HPDE6-E6E7 (cell line): ENCODE data around the gene PCDH1.
"Not testable (repeated sequence)": the region's sequence is repeated elsewhere in the genome, so short reads cannot be mapped to it uniquely, and the experiment has no call there.

Experiments
- DNase-seq: peaks from one replicate; pipeline ENCODE4 v3.0.0; 2011; ENCODE audit warnings: missing footprints; ENCODE audit errors: extremely low spot score

PCDH1 gene

DNA sequence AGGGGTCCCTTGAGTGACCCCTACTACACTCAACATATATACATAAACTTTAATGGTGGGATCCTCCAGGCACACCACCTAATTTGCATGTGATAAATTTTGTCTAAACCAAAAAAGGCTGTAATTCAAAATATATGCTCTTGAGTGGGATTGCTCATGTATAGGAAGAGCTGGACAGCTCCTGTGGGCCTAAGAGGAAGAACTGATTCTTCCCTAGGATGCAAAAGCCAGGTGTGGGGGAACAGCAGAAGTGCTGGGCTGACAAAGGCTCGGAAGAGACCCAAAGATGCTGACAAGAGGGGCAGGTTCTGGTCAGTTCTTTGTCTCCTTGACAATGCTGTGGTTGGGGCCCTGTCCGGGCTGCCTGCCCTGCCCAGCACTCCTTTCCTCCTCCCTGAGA, 43.9 kb downstream of the PCDH1 start:
- no peak for DNase-seq

DNA sequence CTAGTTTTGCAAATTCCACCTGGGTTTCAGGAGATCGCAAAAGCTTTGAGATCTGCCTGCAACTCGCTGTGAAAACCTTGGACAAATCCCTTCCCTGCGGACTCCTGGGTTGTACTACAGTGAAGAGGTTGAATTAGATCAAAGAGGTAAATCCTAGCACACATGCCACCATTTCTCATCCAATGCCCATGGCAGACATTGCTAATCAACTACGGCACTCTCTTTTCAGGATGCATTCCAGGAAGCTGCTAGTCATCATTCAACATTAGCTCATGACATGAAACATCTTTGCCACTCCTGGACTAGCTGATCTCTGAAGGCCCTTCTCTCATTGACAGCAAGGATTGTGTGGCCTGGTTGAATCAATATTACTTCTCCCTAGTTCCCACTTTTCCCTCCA, 46.1 kb downstream of the PCDH1 start:
- no peak for DNase-seq

DNA sequence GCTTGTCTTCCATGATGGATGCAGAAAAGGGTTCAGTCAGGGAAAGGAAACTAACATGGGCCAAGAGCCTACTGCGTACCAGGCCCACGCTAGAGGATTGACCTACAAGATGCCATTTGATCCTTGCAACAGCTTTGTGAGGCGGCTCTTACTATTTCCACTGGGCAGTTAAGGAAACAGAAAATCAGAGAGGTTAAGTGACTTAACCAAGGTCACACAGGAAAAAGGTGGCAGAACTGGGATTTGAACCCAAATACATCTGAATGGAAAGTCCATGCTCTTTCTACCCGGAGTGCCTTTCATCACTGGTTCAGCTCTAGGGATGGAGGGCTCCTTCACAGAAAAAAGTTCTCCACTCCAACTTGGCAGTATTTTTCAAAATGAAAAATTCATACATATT, 50.0 kb downstream of the PCDH1 start:
- DNase-seq = no peak

DNA sequence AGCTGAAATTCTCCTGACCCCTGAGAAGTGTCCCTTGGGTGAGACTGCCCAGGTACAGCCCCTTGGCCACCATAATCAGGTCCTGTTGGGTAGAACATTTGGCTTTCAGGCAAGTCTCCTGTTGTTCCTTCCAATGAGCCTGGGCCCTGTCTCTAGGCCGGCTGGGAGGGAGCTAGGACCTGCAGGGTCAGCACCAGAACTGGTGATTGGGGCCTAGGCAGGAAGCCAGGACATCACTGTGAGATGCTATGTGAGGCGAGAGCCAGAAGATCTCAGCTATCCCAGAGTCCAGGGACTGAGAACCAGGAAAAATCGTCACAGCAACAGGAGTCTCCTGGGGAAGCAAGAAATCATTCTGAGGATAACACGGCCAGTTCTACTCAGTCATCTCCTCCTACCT, 51.5 kb downstream of the PCDH1 start:
- DNase-seq = no peak

DNA sequence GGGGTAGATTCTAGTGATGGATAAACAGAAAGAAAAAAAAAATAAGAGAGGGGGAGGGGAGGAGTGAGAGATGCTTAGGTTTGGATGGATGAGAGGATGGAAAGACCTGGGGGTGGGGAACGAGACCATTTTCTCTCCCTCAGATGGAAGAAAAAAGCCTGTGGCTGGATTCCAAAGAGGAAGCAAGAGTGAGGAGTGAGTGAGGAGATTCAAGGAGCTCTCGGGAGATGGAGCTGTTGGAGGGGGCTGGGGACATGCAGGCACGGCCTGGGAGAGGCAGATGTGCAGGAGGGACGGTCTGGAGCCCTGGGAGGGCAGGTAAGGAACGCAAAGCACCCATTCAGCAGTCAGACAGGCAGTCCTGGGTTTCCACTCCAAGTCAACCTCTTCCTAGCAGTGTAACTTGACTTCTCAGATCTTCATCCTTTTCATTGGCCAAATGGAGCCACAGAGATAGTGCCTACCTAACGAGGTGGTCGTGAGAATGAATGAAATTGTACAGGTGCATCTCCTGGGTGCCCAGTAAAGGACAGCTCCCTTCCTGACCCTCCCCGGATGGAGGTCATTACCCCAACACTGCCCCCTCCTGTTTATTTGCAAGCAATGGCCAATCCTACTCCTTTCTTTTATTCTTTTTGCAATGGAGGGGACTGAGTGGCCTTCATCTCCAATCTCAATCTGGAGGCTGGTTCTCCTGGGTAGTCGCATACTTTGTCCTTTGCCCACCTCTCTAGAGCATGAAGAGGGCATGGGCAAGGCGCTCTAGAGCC, 52.2 kb downstream of the PCDH1 start:
- DNase-seq = no peak

DNA sequence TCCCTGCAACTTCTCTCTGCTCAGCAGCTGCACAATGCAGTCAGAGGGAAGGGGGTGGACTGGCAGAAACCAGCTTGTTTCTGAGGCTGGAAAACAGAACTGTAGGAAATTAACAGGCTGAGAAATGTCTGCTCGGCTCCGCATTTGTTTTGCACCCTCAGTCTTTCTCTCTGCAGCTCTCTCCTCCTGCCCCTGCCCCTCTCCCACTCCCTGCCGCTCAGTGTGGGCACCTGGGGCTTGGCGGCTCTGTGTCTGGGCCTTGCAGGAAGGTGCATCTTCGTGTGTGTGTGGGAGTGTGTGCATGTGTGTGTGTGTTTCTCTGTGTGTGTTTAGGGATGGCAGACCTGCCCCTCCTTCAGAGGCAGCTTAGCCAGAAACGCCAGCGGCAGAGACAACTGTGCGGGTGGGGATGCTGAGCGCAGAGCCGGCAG, 53.0 kb downstream of the PCDH1 start:
- no peak for DNase-seq

DNA sequence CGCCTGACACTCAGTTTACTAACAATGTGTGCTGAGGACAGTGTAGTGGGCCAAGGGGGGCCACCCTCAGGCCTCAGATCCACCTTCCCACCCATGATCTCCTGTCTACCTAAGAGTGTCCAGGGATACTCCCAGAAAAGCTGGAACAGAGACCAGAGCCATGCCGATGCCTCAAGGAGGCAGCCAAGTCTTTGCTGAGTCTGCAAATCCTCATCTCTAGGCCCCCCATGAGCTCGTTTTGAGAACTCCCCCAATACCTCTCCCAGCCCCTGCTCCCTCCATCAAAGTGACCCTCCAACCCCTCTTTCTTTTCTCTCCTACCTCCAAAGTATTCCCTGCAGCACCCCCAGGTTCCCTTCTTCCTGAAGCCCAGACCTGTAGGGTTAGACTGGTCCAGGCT, 53.5 kb downstream of the PCDH1 start:
- DNase-seq = no peak

DNA sequence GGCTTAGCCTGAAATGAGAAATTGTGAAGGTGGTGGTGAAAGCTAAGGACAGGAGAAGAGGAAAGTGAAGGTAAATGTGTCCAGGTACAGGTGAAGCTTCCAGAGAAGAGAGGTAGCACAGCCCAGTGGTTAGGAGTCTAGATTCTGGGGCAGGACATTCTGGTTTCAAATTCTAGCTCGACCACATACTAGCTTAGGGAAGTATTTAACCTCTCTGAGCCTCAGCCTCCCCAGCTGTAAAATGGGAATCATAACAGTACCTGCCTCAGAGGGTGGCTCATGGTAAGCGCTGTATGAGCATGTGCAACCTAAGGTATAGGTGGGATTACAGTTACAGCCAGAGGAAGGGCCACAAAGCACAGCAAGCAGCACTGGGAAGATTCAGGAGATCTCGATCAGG, 55.2 kb downstream of the PCDH1 start:
- no peak for DNase-seq

DNA sequence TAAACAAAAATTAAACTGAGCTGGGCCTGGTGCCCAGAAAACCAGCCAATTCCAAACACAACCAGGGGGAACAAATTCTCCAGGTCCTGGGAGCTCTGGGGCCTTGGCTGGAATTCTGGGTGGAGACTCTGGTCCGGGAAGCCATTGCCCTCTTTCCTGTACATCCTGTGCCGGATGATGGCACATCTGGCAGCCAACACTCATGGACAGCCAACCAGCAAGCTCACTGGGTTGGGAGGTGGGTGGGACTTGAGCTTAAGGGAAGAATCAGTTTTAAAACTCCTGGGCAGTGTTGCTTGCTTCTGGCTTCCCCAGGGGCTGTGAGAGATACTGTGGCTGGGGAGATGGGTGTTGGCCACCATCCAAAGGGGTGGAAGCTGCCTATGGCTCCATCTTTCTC, 56.1 kb downstream of the PCDH1 start:
- DNase-seq = no peak

DNA sequence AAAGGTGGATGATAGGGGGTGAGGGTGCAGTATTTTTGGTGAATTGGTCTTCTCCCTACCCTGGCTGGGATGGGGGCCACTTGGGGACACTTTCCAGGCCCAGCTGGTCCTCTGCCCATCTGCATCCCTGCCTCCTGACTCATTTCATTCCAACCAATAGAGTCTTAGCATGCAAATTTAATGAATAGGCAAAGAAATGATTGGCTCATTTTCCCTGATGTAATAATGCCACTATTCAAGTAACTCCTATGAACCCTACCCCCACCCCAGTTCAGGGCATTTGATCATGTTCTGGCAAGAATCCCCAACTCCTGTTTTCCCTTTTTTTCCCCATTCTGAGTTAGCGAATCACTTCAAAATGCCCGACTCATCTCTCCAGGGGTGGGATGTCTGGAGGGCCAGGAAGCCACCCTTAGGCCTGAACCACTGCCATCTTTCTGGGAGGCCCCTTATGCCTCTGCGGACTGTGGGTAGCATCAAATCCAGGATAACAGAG, 56.7 kb downstream of the PCDH1 start:
- peak; percentile 63 for DNase-seq

DNA sequence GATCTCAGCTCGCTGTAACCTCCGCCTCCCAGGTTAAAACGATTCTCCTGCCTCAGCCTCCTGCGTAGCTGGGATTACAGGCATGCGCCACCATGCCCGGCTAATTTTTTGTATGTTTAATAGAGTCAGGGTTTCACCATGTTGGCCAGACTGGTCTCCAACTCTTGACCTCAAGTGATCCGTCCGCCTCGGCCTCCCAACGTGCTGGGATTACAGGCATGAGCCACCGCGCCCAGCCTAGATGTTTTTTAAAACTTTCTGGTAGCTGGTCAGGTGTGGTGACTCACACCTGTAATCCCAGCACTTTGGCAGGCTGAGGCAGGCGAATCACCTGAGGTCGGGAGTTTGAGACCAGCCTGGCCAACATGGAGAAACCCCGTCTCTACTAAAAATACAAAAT, 57.5 kb downstream of the PCDH1 start:
- DNase-seq = not testable (repeated sequence)

DNA sequence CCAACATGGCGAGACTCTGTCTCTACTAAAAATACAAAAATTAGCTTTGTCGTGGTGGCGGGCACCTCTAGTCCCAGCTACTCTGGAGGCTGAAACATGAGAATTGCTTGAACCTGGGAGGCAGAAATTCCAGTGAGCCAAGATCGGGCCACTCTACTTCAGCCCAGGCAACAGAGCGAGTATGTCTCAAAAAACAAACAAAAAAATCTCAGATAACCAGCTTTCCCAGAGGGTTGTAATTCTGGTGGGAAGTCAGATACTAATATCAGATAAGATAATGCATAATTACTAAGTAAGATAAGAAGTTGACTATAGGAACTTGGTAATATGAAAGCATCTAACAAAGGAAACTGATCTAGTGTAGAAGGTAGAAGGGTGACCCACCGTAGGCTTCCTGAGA, 60.6 kb downstream of the PCDH1 start:
- no peak for DNase-seq

DNA sequence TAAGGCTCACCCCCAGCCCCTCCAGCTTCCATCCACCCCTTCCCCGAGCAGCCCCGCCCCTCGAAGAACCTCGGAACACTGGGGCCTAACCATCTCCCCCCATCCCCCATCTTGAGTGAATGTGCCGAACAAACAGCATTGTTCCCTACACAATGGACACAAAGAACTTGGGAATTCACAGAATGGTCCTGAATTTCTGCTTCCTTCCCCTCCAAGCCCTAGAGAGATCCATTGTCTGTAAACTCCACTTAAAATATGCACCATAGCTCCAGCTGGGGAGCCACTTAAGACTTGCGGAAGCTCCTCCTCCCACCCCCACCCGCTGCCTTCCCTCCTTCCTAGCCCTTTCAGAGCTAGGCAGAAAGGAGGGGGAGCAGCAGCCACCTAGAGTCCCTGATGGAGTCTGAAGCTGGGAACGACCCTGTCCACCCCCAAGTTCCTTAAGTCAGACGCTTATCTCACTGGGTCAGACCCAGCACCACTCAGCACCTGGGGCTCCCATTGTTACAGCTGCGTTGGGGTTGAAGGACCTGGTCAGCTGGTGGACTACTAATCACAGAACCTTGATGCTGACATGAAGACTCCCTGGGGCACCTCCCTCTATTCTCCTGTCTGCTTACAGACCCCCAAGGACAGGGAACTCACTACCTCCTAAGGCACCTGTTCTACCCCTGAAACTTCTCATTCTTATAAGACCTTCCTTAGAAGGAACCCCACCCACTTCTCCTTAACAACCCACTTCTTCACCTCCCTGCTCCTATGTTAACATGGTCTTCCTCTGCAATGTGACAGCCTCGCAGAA, 61.4 kb downstream of the PCDH1 start:
- DNase-seq = no peak

DNA sequence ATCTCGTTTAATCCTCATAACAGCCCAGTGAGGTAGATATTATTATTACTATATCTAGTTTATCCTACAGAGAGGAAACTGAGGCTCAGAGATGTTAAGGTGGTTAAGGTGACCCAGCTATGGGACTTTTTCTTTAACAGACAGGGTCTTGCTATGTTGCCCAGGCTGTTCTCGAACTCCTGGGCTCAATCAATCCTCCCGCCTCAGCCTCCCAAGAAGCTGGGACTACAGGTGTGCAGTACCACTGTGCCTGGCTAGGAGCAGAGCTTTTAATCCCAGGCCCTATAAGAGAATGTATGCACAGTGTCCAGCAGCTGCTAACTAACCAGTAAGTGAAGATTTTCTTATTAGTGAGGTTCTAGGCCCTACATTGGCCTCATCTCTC, 62.4 kb downstream of the PCDH1 start:
- no peak for DNase-seq

DNA sequence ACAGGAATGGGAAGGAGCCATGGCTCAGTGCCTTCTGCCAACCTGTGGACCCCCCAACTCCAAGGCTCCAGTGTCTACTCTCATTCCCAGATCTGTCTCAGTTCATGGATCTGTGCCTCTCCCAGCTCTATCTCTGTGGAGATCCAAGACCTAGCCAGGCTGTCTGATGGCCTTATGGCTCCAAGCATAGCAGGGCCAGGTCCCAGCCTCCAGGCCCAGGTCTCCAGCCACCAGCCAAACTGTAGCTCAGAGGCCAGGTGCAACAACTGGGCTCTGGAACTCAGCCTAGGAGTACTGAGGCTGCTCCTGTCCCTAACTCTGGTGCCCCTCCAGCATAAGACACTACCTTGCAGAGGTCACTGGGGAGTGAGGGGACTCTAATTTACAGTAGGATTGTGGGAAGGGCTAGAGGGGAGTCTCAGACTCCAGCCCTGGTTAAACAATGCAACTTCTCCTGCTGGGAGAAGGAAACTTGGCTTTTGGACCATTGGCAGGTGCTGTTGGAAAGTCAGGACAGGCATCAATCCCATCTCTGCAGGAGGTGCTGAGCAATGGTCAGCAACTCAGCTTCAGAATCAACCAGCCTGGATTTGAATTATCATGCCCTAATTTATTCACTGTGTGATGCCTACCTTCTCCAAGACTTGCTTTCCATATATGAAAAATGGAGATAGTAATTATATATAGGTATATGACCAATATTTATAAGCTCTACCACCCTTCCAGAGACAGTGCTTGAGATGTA, 63.0 kb downstream of the PCDH1 start:
- DNase-seq = no peak

DNA sequence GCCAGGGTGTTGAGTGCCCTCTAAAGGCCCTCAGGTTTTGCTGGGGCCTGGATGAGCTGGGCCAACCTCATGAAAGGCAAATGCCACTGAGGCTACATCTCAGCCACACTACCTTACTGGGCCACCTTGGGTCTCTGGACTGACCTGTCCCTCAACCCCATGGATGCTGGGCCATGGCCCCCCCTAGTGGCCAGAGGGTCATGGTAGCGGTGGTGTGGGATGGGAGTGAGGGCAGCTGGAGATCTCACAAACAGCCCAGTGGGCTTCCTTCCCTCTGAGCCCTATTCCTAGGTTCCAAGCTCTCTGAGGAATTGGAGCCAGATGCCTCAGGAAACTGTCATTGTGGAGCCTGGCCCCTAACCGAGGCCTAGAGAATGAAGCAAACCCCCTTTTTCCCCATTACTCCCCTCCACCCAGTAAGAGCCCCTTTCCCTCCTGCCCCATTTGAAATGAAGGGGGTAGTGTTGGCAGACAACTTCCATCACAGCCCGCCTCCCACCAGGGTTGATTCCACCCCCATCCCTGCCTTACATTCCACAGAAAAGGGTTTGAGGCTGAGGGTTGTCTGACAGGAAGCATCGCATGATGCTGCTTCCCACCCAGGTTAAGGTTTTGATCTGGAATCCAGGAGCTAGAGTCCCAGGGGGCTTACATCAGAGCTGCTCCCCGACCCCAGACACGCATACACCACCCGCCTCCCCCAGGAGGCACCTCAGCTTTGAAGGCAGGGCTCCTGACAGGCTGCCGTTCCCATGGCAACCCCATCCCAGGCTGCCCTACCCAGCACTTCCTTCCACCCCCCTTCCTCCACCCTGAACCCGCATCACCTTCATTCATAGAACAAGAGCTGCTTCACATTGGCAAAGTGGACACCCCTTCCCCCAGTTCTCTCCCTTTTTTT, 63.9 kb downstream of the PCDH1 start:
- peak; percentile 69 for DNase-seq

DNA sequence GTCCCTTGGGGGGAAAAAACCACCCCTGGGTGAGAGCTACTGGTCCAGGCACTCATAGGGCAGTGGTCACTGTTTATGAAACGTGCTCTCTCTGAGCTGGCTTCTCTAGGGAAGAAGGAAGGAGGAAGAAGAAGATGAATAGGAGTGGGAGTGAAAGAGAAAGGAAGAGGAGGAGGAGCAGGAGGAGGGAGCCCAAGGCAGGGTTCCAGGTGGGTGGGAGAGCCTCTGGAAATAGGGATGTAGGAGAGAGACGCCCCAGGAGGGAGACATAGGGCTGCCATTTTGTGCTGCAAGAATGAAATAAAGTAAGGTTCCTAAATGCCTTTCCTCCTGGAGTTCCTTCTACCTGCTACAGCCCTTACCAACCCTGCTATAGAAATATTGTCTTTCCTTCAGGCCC, 65.7 kb downstream of the PCDH1 start:
- no peak for DNase-seq

DNA sequence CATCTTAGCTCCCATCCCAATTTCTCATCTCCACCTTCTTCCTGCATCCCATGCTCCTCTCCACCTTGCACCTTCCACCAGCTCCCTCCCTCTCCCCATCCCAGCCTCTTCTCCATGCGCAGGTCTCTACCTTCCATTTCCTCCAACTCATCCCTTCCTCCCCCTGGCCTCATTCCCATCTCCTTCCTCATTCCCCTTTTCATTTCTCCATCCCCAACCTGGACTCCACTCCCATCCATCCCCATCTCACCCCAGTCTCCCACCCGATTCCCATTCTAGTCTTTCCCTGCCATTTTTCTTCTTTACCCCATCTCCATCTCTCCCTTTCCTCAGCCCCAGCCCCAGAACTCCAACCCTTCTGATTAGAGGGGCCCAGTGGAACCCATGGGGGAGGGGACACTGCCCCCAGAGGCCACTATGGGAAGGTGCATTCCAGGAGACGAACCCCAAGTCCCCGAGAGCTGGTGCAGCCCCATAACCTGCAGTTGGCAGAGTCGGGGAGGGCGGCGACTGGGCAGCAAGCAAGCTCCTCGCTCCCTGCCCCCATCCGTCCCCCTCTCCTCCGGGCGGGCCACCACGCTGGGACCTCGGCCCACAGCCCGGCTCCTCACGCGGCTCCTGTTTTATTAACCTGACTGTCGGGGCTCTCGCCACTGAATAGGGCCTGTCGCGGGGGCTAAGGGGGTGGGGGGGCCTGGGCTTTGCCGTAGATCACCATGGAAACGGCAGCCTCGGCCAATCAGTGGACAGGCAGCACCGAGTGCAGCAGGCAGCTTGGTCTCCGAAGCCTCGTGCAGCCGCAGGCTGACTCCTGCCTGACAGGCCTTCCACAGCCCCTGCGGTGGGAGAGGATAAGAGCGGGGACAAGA, 66.7 kb downstream of the PCDH1 start:
- DNase-seq = peak; percentile 43

DNA sequence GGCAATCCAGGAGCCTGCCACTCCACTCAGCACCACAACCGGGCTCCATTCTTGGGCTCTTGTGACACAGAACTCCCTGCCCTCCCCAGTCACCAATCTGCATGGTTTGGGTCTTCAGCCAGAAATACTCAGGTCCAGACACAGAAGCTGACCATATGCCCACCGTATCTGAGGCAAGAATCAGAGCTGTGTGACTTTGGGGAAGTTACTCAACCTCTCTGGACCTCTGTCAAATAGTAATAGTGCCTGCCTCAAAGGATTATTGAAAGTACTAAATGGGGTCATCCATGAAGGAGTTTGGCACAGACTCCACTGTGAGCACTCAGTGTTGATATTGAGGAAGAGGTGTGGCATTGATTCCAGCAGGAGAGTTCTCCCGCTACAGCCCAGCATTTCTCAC, 67.5 kb downstream of the PCDH1 start:
- DNase-seq = no peak

DNA sequence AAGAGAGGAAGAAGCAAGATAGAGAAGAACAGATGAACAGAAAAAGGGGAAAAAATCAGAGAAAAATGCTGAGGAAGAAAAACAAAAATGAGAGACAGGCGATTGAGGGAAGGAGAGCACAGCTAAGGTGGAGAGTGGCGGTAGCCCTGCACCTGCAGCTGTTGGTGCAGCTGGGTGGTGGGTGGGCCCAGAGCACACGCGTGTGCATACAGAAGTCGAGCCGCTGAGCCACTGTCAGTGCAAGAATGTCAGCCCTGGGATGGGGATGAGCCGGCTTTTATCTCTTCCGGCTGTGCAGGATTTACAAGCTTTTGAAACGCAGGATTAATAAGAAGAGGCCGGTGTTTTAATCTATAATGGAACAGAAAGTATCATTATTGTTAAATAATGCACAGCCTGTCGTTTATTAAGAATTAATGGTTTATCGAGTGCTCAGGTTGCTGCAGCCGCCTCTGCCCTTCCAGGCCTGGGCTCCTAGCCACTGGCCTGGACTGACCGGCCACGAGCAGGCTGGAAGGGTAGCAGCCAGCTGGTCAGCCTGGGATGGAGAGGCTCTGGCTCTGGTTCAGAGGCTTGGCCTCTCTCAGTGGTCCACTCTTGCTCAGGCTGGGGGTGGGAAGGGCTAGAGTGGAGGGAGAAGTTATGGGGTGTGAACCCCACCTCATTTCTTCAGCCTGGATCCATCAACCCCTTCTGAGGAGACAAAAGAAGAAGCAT, 68.7 kb downstream of the PCDH1 start:
- DNase-seq = no peak
